Heart right ventricle (tissue), 16 donors: ENCODE measurements around the gene RAD51B. TPM values are rescaled to one million over a fixed set of nuclear protein-coding genes. Genes with fewer than 3 reads are reported as not detected.
"Not testable (repeated sequence)": the region's sequence is repeated elsewhere in the genome, so short reads cannot be mapped to it uniquely, and the experiment has no call there.

Experiments used
- ATAC-seq, 8 donors: fragments of 200-7000 bp; cut with Tn5 transposase; one replicate each; pipeline ENCODE4 v1.9.1; 2020; ENCODE audit warnings: mild to moderate bottlenecking in 8 of 8, moderate library complexity in 8 of 8, moderate number of reproducible peaks in 1 of 8
- DNase-seq, 2 donors: peaks; one replicate each; pipeline ENCODE4 v3.0.0-alpha.2; 2020
- H3K27ac ChIP-seq, 10 donors: fragments of 200-600 bp; sonication (generic) in 2 of 10; one replicate each; pipeline versions ENCODE4 v1.5.0 to v1.8.0; 2020 to 2022; ENCODE audit warnings: mild to moderate bottlenecking in 3 of 10
- H3K27me3 ChIP-seq, 7 donors: fragments of 200-600 bp; one replicate each; pipeline ENCODE4 v1.8.0; 2021 to 2022; ENCODE audit warnings: mild to moderate bottlenecking in 2 of 7
- H3K36me3 ChIP-seq, 9 donors: fragments of 200-600 bp; sonication (generic) in 1 of 9; one replicate each; pipeline versions ENCODE4 v1.5.0 to v1.8.0; 2020 to 2022; ENCODE audit warnings: mild to moderate bottlenecking in 2 of 9
- H3K4me1 ChIP-seq, 9 donors: fragments of 200-600 bp; sonication (generic) in 1 of 9; one replicate each; pipeline versions ENCODE4 v1.5.0 to v1.8.0; 2020 to 2022; ENCODE audit warnings: mild to moderate bottlenecking in 4 of 9
- H3K4me3 ChIP-seq, 10 donors: fragments of 200-600 bp; sonication (generic) in 2 of 10; one replicate each; pipeline versions ENCODE4 v1.5.0 to v1.8.0; 2020 to 2022; ENCODE audit warnings: mild to moderate bottlenecking in 7 of 10, moderate library complexity in 2 of 10
- H3K9me3 ChIP-seq, 11 donors: fragments of 200-600 bp in 10 of 11; sonication (generic) in 2 of 11; one replicate each; pipeline versions ENCODE4 v1.5.0 to v1.8.0; 2013 to 2022; ENCODE audit warnings: mild to moderate bottlenecking in 2 of 11, control low read depth in 1 of 11, moderate library complexity in 1 of 11
- CTCF ChIP-seq, 9 donors: fragments of 200-600 bp; sonication (generic) in 2 of 9; IDR thresholded peaks; one replicate each; pipeline versions ENCODE4 v1.5.0 to v1.8.0; 2021 to 2022; ENCODE audit warnings: antibody characterized with exemption in 9 of 9, mild to moderate bottlenecking in 5 of 9, moderate library complexity in 1 of 9
- WGBS, 2 donors: extraction: QIAGEN DNeasy Blood & Tissue Kit; methylation state at CpG; one replicate each; pipeline ENCODE4 v1.1.7; 2013; ENCODE audit warnings: inconsistent platforms in 1 of 2; 5-methylcytosine and 5-hydroxymethylcytosine counted together
- intact Hi-C, 10 donors: fragments of 100-400 bp; cut with DNase I; formaldehyde crosslinking; loops; one replicate each; pipeline versions ENCODE4 v1.11.1 to v1.14.2; 2022
- polyA plus RNA-seq, 2 donors: library from polyadenylated mRNA; stranded (reverse); fragments of 200-250 nt; gene quantifications; one replicate each; pipeline ENCODE4 v1.2.3, GENCODE V29; 2013
- total RNA-seq, 10 donors: library from RNA; stranded (reverse); fragmentation: NEBNext Ultra II Directional in 3 of 10; extraction: Animal tissue kit (Norgen Biotek cat#: 25700) in 3 of 10; gene quantifications; one replicate each; pipeline versions ENCODE4 v1.2.1 to v1.2.4, GENCODE V29; 2021 to 2023
- donor health status: Arrhythmogenic right ventricular cardiomyopathy.
- donor health status: ischemic (EF 13 %, LVEDD 7.1; RV severe dilation, severe dysfunction).
- donor health status: healthy with polysubstance abuse.
- donor health status: DM: no; HTN: yes; CAD: no.
- donor health status: DM: no; HTN: no; CAD: no.
- donor health status: ischemic (EF 25% LVEDD 6.9; RV normal size, moderate dysfunction).
- donor health status: ischemic (EF 25% LVEDD 5.7; RV mildly dilated, moderate dysfunction).
- donor health status: healthy.
- donor health status: DM: yes; HTN: yes; CAD: no.
- donor health status: Ischemic cardiomyopathy.
- donor health status: ischemic (EF 35%, LVEDD 5.7; RV mildly dilated, moderate dysfunction).
- donor health status: nonischemic (EF 11% LVEDD 7.7; RV severe dilation, severe dysfunction).
- donor health status: DM: yes; HTN: yes; CAD: no.
- donor health status: PGD.
- donor health status: ischemic (EF 29% LVEDD 5.4; RV normal size, mild dysfunction).
- donor health status: nonischemic (EF 23%, LVEDD 6.1; RV moderate dilation, normal function).

The RAD51B gene
- total and polyA plus RNA-seq, 12 donors, result 0.88 to 8.6 (median 3.5) TPM

GRCh38 chr14:68284834-68285233 is 465.3 kb downstream of the RAD51B start:
- intact Hi-C loops, result no loop called here
- no peak for TF ChIP-seq CTCF (IDR thresholded peaks at IDR 0.05)
- peak overlapping the region in 9 of 10 donors; percentile 31 to 75 (median 63) for H3K27ac ChIP-seq
- H3K4me3 ChIP-seq, result no peak overlapping the region
- no peak for DNase-seq
- no peaks in the 10 kb centered on the region for H3K36me3 ChIP-seq
- H3K9me3 ChIP-seq, result no peaks in the 10 kb centered on the region
- WGBS, 2 donors, result 81 to 83% methylated on average over 6 of the region's 6 CpGs
- peaks cover 3 to 47% (median 18%) of the 10 kb centered on the region in 9 donors for H3K4me1 ChIP-seq
- ATAC-seq, result peak in 3 of 8 donors; percentile 35 to 50 (median 49)
- H3K27me3 ChIP-seq, result no peaks in the 10 kb centered on the region

GRCh38 chr14:68285421-68286179 is 466.0 kb downstream of the RAD51B start:
- no peak for TF ChIP-seq CTCF (IDR thresholded peaks at IDR 0.05)
- Histone ChIP-seq H3K27me3 (no peaks in the 10 kb centered on the region), H3K4me1 (peaks cover 3 to 39% (median 18%) of the 10 kb centered on the region in 9 donors), H3K4me3 (no peak overlapping the region), H3K9me3 (no peaks in the 10 kb centered on the region), H3K36me3 (no peaks in the 10 kb centered on the region), H3K27ac (peak overlapping the region in 9 of 10 donors; percentile 31 to 75 (median 63))
- DNase-seq (no peak), ATAC-seq (no peak)
- 83 to 84% methylated on average over 11 of the region's 11 CpGs for WGBS, 2 donors
- intact Hi-C loops, result no loop called here

GRCh38 chr14:68286667-68287066 is 467.1 kb downstream of the RAD51B start:
- DNase-seq (no peak), ATAC-seq (no peak)
- TF ChIP-seq CTCF (IDR thresholded peaks at IDR 0.05), result no peak
- H3K9me3 ChIP-seq, result no peaks in the 10 kb centered on the region
- H3K27ac ChIP-seq, result peak overlapping the region in 1 of 10 donors; percentile 75
- intact Hi-C loops, result no loop called here
- H3K36me3 ChIP-seq, result no peaks in the 10 kb centered on the region
- H3K27me3 ChIP-seq, result no peaks in the 10 kb centered on the region
- no peak overlapping the region for H3K4me3 ChIP-seq
- peaks cover 3 to 38% (median 18%) of the 10 kb centered on the region in 9 donors for H3K4me1 ChIP-seq

GRCh38 chr14:68289452-68289851 is 469.9 kb downstream of the RAD51B start:
- H3K36me3 ChIP-seq, H3K27ac ChIP-seq, H3K27me3 ChIP-seq, intact Hi-C loops, DNase-seq, ATAC-seq, H3K4me3 ChIP-seq, H3K9me3 ChIP-seq: not testable (repeated sequence)
- 97 to 98% methylated on average over 3 of the region's 3 CpGs for WGBS, 2 donors
- H3K4me1 ChIP-seq, result peaks cover 0 to 38% (median 3%) of the 10 kb centered on the region in 9 donors

GRCh38 chr14:68291820-68292219 is 472.2 kb downstream of the RAD51B start:
- Histone ChIP-seq H3K4me3 (no peak overlapping the region), H3K36me3 (no peaks in the 10 kb centered on the region), H3K27me3 (no peaks in the 10 kb centered on the region), H3K9me3 (no peaks in the 10 kb centered on the region), H3K27ac (no peak overlapping the region), H3K4me1 (peaks cover 3 to 35% (median 14%) of the 10 kb centered on the region in 9 donors)
- no peak for TF ChIP-seq CTCF (IDR thresholded peaks at IDR 0.05)
- 66 to 79% methylated on average over 2 of the region's 2 CpGs for WGBS, 2 donors
- DNase-seq (no peak), ATAC-seq (peak in 1 of 8 donors; percentile 26)
- intact Hi-C loops, result no loop called here
